ENCODE data around the gene CFTR. TPM values are rescaled to one million over a fixed set of nuclear protein-coding genes. Genes with fewer than 3 reads are reported as not detected.
"Not testable (repeated sequence)": the region's sequence is repeated elsewhere in the genome, so short reads cannot be mapped to it uniquely, and the experiment has no call there.

CFTR gene
- total RNA-seq, 1 experiment from 2014 or later, result 0.06 TPM

DNA sequence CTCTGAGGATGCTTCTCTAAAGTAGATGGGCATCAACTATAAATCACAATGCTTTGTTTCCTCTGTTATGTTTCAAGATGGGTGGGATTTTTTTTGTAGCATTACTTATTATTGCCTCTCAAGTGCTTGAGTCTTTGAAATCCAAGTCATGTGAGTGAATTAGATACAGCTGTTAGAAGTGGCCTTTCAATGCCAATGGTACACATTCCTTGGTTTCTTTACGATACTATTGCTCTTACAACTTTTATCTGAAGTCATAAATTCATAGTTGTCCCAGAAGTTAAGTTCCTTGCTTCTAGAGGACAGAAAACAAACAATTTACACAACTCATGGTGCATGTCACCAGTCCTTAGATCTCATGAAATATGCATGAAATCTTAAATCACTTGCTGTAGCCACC, 15.5 kb downstream of the CFTR start:
- no peak for DNase-seq (ENCODE audit: low read depth)

DNA sequence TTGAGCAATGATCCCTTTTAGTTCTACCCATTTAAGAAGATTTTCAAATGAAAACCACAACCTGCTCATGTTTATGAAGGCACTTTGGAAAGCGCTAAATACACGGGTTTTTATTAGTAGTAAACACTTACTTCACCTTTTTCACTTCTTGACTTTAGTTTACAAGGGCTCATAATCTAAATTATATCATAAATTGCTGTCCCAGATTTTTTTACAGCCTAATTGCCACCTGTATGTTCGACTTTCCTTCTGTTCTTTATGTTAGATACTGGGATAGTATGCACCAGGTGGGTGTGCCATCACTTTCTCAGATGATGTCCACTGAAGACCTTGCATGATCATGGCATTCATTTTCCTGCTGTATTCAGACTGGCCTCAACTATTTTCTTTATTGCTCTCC, 22.5 kb downstream of the CFTR start:
- no peak for DNase-seq (ENCODE audit: low read depth)

DNA sequence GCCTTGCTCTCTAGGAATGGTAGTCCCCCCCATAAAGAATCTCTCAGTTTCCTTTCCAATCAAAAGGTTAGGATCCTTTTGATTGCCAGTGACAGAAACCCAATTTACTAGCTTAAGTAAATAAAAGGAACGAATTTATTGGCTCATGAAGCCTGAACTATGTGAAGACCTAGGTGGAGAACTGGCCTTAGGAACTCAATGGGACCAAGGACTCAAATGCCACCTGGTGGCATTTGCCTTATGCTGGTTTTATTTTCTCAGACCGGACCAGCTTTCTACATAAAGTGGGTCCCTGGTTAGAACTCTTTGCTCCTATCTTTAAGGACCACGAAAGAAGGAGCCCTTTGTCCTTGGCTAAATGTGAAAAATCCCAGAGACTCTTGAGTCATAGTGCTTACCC, 25.4 kb downstream of the CFTR start:
- peak; percentile 5 for DNase-seq (ENCODE audit: low read depth)

DNA sequence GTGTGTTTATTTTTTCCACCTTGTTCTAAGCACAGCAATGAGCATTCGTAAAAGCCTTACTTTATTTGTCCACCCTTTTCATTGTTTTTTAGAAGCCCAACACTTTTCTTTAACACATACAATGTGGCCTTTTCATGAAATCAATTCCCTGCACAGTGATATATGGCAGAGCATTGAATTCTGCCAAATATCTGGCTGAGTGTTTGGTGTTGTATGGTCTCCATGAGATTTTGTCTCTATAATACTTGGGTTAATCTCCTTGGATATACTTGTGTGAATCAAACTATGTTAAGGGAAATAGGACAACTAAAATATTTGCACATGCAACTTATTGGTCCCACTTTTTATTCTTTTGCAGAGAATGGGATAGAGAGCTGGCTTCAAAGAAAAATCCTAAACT, 28.9 kb downstream of the CFTR start:
- DNase-seq (ENCODE audit: low read depth), result no peak

DNA sequence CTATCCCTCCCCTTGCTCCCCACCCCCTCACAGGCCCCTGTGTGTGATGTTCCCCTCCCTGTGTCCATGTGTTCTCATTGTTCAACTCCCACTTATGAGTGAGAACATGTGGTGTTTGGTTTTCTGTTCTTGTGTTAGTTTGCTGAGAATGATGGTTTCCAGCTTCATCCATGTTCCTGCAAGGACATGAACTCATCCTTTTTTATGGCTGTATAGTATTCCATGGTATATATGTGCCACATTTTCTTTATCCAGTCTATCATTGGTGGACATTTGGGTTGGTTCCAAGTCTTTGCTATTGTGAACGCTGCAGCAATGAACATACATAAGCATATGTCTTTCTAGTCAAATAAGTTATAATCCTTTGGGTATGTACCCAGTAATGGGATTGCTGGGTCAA, 37.4 kb downstream of the CFTR start:
- not testable (repeated sequence) for DNase-seq (ENCODE audit: low read depth)

DNA sequence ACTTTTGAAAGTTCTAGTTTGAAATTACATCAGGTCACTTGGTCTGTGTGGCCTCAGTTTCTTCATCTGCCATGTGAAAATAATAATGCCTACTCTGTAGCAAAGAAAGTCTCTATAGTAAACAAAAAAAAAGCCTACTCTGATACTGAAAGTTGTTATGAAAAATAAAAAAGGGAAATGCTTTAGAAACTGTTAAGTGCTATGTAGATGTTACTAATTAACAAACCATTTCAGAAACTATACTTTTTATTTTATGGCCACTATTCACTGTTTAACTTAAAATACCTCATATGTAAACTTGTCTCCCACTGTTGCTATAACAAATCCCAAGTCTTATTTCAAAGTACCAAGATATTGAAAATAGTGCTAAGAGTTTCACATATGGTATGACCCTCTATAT, 50.6 kb downstream of the CFTR start:
- DNase-seq (ENCODE audit: low read depth), result no peak

DNA sequence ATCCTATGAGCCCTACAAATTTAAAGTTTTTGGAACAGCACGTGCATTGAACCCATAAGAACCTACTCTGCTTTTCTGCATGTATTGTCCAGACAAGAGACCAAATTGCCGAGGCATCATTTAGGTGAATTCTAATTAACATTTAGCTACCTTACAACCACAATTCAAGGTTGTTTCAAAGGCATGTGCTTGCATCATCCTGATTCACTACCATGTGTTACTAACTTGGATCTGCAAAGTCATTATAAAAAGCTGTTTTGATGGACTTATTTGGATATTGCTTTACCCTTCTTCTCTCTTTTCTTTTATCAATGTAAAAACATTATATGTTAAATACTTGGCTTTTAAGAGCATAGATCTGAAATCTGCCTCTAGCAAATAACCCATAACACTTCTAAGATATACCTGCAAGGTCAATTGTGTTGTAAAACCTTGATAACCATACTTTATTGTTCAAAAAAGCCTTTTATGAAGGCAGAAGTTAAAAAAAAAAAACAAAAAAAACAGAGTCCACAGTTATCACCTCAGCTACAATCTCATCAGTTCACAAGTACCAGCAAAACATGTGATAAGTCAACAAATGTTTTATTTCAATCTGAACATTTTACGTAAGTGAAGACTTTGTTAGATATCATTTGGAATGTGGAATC, 51.9 kb downstream of the CFTR start:
- no peak for DNase-seq (ENCODE audit: low read depth)

DNA sequence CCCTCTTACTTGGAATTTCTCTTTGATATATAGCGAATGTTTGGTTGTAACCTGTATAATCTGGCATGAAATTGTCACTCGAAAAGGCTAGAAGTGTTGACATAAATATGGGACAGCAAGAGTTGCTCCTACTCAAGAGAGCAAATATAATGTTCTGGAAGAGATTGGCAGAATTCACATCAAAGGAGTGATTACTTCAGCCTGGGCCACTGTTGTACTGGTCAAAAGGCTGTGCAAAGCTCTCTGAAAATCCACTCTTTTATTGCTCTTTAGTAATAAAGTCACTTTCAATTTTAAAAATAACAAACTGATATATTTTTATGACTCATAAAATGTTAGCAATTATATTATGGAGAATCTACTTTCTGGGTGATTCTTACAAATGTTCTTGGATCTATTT, 58.2 kb downstream of the CFTR start:
- DNase-seq (ENCODE audit: low read depth), result no peak

DNA sequence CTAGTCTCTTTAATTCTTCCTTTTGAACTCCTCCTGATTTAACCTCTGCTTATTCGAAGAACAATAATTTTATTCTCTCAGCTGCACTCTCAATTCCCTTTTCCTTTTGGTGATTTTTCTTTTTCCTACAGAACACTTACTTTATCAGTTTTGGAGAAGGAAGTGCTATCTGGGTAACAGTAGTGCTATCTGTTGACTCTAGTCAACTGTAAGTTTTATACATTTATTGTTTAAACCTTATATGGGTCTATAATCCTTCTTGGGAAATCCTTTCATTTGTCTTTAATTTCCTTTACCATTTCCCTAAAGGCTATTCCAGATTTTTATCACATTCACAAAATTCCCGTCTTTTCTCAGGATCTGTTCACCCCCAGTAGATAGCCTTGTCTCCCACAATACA, 64.2 kb downstream of the CFTR start:
- no peak for DNase-seq (ENCODE audit: low read depth)

DNA sequence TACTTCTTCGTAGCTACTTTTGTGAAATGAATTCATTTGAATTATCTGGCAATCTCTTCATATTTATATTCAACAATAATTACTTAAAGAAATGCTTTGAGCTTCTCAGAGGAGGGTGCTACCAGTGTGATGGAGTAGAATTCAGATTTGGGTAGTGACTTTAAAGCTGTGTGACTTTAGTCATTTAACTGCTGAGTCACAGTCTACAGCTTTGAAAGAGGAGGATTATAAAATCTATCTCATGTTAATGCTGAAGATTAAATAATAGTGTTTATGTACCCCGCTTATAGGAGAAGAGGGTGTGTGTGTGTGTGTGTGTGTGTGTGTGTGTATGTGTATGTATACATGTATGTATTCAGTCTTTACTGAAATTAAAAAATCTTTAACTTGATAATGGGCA, 68.2 kb downstream of the CFTR start:
- no peak for DNase-seq (ENCODE audit: low read depth)

DNA sequence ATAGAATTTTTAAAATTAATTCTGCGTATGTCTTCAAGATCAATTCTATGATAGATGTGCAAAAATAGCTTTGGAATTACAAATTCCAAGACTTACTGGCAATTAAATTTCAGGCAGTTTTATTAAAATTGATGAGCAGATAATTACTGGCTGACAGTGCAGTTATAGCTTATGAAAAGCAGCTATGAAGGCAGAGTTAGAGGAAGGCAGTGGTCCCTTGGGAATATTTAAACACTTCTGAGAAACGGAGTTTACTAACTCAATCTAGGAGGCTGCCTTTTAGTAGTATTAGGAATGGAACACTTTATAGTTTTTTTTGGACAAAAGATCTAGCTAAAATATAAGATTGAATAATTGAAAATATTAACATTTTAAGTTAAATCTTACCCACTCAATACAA, 70.8 kb downstream of the CFTR start:
- no peak for DNase-seq (ENCODE audit: low read depth)

DNA sequence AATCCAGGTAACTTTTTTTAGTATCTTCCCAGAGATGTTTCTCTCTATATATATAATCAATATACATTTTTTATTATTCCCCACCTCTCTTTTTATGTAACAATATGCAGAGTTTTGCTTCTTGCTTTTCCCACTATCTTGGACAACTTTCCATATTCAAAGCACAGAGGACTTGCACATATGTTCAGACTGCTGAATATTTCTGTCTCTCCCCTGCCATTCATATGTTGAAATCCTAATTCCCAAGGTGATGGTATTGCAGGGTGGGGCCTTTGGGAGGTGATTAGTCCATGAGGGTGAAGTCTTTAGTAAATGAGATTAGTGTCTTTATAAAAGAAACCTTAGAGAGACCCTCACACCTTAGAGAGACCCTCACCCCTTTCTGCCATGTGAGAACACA, 72.8 kb downstream of the CFTR start:
- DNase-seq (ENCODE audit: low read depth), result no peak

DNA sequence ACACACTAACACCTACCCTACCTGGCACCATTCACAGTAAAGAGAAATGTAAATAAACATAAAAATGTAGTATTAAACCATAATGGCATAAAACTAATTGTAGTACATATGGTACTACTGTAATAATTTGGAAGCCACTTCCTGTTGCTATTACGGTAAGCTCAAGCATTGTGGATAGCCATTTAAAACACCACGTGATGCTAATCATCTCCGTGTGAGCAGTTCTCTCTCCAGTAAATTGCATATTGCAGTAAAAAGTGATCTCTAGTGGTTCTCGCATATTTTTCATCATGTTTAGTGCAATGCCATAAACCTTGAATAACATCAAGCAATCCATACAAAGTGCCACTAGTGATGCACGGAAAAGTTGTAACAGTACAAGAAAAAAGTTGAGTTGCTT, 75.4 kb downstream of the CFTR start:
- DNase-seq (ENCODE audit: low read depth), result no peak

DNA sequence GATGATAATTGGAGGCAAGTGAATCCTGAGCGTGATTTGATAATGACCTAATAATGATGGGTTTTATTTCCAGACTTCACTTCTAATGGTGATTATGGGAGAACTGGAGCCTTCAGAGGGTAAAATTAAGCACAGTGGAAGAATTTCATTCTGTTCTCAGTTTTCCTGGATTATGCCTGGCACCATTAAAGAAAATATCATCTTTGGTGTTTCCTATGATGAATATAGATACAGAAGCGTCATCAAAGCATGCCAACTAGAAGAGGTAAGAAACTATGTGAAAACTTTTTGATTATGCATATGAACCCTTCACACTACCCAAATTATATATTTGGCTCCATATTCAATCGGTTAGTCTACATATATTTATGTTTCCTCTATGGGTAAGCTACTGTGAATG, 79.6 kb downstream of the CFTR start:
- DNase-seq (ENCODE audit: low read depth), result no peak

DNA sequence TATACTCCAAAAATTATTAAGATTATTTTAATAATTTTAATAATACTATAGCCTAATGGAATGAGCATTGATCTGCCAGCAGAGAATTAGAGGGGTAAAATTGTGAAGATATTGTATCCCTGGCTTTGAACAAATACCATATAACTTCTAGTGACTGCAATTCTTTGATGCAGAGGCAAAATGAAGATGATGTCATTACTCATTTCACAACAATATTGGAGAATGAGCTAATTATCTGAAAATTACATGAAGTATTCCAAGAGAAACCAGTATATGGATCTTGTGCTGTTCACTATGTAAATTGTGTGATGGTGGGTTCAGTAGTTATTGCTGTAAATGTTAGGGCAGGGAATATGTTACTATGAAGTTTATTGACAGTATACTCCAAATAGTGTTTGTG, 80.2 kb downstream of the CFTR start:
- DNase-seq (ENCODE audit: low read depth), result no peak

DNA sequence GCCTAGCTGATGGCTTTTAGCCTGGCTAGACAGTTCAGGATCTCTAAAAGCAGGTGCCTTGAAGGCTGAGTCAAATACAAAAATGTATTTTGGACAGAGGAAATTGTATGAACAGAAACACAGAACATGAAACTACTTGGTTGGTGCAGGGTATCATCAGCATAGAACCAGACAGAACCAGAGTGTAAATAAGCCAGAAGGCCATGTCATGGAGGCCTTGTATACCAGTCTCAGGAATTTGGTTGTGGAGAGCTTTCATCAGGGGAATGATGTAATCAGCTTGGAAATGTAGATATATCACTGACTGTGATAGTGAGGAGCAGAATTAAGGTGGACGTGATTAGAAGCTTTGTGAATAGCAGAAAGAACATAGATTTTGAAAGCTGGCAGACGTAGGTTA, 82.9 kb downstream of the CFTR start:
- DNase-seq (ENCODE audit: low read depth), result no peak

DNA sequence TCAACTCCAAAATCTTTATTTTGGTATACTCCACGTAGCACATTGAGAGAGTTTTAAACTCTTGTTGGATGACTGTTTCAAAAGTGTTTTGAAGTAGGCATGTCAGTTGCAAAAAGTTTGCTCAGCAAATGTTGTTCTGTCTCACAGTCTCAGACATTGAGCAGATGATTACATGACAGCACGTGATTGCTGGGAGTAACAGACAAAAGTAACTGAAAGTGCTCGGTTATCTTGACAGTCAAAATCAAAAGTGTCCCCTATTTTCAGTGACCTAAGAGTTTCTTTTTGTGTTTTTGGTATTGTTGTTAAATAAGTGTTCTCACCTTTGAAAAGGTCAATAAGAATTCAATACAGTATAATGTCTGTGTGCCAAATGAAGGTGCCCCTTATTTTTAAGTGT, 84.3 kb downstream of the CFTR start:
- DNase-seq (ENCODE audit: low read depth), result no peak

DNA sequence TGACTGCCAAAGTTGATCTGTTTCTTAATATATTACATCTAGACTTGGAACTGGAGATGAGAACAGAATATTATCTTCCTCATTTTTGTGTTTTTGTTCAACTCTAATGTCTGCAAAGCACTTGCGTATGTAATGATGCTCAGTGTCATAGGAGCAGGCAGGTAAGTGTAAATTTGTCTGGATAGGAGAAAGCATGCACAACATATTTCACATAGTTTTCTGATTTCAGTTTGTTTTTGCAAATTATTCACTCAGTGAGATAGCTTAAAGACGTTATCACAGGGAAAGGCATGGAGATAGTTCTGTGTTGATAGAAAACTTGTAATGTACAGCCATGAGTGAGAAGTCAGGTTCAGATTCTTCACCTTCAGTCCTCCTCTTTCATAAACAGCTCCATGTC, 84.8 kb downstream of the CFTR start:
- DNase-seq (ENCODE audit: low read depth), result no peak

DNA sequence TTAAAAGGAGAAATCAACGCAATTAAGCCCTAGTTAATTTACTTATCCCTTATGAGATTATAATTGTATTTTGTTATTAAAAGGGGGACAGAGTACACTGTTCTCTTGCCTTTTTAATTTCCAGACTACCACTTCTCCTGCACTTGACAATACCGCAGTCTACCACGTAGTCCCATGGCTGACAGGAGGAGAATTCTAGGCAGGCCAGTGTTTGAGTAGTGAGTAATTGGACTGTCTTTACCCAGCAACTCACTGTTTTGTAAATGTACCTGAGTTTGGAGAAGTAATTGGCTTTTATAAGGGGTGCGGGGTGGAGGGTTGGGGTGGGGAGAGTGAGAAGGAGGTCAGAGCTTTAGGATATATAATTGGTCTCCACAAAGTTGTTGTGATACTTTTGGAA, 85.4 kb downstream of the CFTR start:
- DNase-seq (ENCODE audit: low read depth), result no peak

DNA sequence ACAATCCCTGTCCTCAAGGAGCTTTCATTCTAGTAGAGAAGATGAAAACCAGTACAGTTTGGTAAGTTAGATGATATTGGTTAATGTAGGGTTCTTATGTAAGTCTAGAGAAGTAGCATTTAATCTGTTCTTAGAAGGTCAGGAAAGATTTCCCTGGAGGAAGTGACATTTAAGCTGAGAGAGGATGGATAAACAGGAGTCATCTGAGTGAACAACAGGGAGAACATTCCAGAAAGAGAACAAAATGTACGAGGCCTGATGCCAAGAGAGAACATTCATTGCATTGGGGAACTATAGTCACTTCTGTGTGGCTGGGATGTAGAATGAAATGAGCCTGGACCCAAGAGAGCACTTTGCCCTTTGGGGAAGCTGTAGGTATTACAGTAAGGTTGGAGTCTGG, 88.0 kb downstream of the CFTR start:
- no peak for DNase-seq (ENCODE audit: low read depth)

DNA sequence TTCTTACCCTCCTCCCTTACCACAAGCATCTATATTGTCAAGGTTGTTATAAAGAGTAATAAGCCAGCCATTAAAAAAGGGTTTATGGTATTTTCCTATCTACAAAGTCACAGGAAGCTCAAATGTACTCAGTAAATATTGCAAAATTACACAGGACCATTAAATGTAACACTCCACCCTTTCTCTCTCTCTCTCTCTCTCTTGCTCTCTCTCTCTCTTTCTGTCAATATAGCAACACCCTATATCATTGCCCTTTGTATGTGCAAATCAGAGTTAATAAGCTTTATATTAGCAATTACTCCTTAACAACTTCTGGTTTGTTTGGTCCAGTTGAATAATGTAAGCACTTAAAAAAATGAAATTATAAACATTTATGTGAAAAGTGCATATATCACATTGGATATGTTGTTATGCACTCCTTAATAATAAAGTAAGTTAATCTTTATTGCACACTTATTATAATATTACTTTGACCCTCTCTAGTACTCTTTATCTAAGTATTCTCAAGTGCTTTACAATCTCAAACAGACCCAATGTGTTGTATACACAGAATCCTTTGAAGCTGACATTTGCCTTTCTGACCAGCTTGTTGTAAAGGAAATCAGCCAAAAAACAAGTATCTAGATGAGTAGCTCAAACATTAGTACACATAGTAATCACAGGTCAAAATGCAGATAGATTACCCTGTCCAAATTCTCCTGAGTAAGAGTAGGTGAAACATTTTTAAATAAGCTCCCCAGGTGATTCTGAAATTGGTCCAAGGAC, 93.2 kb downstream of the CFTR start:
- DNase-seq (ENCODE audit: low read depth), result no peak

DNA sequence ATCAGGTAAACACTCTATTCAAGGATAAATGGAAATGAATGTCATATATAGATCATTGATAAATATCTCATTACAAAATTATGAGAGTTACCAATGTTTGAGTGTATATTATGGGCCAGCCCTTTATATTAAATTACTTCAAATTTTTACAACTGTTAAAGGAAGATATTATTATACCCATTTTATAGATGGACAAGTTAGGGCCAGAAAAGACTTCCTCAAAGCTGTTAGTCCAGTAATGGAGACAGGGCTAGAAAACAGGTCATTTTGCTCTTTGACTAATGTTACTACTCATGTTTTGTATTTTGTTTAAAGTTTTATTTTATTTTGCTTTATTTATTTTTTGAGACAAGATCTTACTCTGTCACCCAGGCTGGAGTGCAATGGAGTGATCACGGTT, 101.6 kb downstream of the CFTR start:
- DNase-seq (ENCODE audit: low read depth), result no peak

DNA sequence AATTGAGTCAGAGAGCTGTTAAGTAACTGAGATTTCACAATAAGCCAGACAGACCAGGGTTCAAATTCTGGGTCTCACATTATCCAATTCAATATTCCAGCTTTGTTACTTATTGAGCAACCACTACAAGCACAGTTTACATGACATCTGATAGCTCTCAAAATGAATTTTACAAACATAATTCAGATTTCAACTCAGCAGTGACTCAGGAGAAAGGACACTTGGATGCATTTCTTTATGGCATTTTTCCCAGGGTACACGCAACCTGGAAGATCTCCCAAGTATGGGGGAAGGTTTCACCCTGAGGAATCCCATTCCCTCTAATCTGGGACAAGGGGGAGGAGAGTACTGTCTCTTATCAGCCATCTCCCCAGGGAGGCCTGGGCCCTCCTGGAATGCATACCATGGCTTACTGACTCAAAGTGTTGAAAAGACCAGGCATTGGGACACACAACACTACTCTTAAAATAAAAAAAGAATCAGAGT, 102.4 kb downstream of the CFTR start:
- peak; percentile 93 for DNase-seq (ENCODE audit: low read depth)

DNA sequence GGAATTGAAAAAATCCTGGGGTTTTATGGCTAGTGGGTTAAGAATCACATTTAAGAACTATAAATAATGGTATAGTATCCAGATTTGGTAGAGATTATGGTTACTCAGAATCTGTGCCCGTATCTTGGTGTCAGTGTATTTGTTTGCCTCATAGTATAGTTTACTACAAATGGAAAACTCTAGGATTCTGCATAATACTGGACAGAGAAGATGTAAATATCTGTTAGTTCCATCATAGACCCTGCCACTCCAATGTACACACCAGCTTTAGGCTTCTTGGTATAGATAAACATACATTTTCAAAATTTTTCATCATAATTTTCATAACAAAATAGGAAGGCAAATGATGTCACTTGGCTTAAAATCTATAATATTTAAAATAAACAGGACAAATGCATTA, 108.1 kb downstream of the CFTR start:
- DNase-seq (ENCODE audit: low read depth), result no peak

Data from Daoy (cell line).